Small intestine (tissue), 4 donors: ENCODE measurements around the gene MIPOL1. TPM values are rescaled to one million over a fixed set of nuclear protein-coding genes. Genes with fewer than 3 reads are reported as not detected.

Experiments used
- polyA plus RNA-seq, 4 donors: library from polyadenylated mRNA; stranded (reverse) in 3 of 4; unstranded in 1 of 4; fragments of 200-250 nt in 3 of 4; fragments of 120-200 nt in 1 of 4; gene quantifications; one replicate each; pipeline versions ENCODE4 v1.2.1 to v1.2.3, GENCODE V29; 2013
- donor health status: healthy with polysubstance abuse.
- donor health status: Bipolar disorder and iron deficiency.
- donor health status: healthy.

The MIPOL1 gene
- polyA plus RNA-seq, 4 donors = 0.45 to 9.2 (median 2.3) TPM

Other genes starting within 250 kb of the MIPOL1 start
- gene SLC25A21, start 25.3 kb upstream of the MIPOL1 start, polyA plus RNA-seq = 1 to 10 TPM in 2 of 4 donors, under 1 TPM in 2; 0.22 to 1.4 (median 0.97) TPM